ENCODE measurements around the gene TMEM231. TPM values are rescaled to one million over a fixed set of nuclear protein-coding genes. Genes with fewer than 3 reads are reported as not detected.

TMEM231 gene
- total and polyA plus RNA-seq, 9 of the 15 experiments (the other 6 are each of a cell fraction or from before 2014, with no cell fraction given), result 1.6 to 27.6 (median 9.1) TPM

DNA sequence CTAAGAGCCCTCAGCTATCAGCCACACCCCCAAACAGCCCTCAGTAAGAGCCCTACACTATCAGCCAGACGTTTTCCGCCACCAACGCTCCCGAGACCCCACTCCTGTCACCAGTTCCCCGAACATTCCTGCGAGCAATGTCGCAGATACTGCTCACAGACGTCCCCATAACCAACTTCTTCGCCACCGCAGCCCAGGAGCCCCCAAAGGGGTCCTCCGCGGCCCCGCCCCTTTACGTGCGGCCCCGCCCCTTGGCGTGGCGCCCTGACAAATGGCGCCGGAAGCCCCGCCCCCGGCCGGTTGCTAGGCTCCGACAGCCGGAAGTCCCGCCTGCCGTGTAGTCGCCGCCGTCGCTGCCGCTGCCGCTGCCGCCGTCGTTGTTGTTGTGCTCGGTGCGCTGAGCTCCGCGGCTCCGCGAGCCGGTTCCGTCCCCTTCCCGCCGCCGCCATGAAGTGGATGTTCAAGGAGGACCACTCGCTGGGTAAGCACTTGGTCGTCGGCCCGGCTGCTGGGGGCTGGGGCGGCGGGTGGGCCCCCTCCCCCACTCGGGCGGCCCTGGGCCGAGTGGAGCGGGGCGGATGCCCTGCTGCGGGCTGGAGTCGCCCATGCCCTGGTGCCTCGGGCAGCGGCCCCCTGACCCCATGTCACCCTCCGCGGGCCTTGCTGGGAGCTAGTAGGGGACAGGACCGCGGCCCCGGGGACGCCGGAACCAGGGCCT, 10.1 kb upstream of the TMEM231 start, which contains the start of gene GABARAPL2 (continued):
- TF ChIP-seq TCFL5 (CRISPR knock-in tag; conservative IDR thresholded peaks at IDR 0.05) (no peak), PYGO2 (tag; IDR thresholded peaks at IDR 0.05) (no peak), CC2D1A (IDR thresholded peaks at IDR 0.05) (0 out of 2 replicates have a peak, but pooled peaks have one; percentile 50), KDM2B (CRISPR knock-in tag; IDR thresholded peaks at IDR 0.05) (peak; percentile 80; the same call in 1 of the 2 replicates), FOXP1 (CRISPR knock-in tag; IDR thresholded peaks at IDR 0.05) (0 out of 2 replicates have a peak, but pooled peaks have one; percentile 21), SIN3B (IDR thresholded peaks at IDR 0.05; ENCODE audit: low read depth) (0 out of 2 replicates have a peak, but pooled peaks have one; percentile 51), ELF2 (CRISPR knock-in tag; IDR thresholded peaks at IDR 0.05) (no peak), SIN3A (IDR thresholded peaks at IDR 0.05; ENCODE audit: borderline replicate concordance in 2 of 2, control insufficient read depth in 1 of 2, low read depth in 2 of 2, low read length in 2 of 2) (peak in 1 of 2 experiments; percentile 28; a peak in 2 of 4 replicates), SAFB (IDR thresholded peaks at IDR 0.05; ENCODE audit: borderline replicate concordance, low read depth, low read length) (no peak), SPI1 (IDR thresholded peaks at IDR 0.05; ENCODE audit: borderline replicate concordance, low read depth, low read length) (0 out of 2 replicates have a peak, but pooled peaks have one; percentile 38), RBM15 (IDR thresholded peaks at IDR 0.05; ENCODE audit: insufficient read depth, low read length) (no peak), SRF (CRISPR knock-in tag; IDR thresholded peaks at IDR 0.05) (0 out of 4 replicates have a peak, but pooled peaks of 1 of the 2 experiments have one; percentile 23), LEF1 (IDR thresholded peaks at IDR 0.05) (no peak; the same call in 1 of the 2 replicates), EP400 (IDR thresholded peaks at IDR 0.05) (peak; percentile 42; the same call in 1 of the 2 replicates), PML (IDR thresholded peaks at IDR 0.05; ENCODE audit: low read length) (peak; percentile 22; the same call in 1 of the 2 replicates), ZNF311 (CRISPR knock-in tag; IDR thresholded peaks at IDR 0.05) (no peak)
- TF ChIP-seq, protein P1, sequence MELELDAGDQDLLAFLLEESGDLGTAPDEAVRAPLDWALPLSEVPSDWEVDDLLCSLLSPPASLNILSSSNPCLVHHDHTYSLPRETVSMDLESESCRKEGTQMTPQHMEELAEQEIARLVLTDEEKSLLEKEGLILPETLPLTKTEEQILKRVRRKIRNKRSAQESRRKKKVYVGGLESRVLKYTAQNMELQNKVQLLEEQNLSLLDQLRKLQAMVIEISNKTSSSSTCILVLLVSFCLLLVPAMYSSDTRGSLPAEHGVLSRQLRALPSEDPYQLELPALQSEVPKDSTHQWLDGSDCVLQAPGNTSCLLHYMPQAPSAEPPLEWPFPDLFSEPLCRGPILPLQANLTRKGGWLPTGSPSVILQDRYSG (tag; conservative IDR thresholded peaks at IDR 0.05; ENCODE audit: low read depth), result no peak
- TF ChIP-seq, protein P2, sequence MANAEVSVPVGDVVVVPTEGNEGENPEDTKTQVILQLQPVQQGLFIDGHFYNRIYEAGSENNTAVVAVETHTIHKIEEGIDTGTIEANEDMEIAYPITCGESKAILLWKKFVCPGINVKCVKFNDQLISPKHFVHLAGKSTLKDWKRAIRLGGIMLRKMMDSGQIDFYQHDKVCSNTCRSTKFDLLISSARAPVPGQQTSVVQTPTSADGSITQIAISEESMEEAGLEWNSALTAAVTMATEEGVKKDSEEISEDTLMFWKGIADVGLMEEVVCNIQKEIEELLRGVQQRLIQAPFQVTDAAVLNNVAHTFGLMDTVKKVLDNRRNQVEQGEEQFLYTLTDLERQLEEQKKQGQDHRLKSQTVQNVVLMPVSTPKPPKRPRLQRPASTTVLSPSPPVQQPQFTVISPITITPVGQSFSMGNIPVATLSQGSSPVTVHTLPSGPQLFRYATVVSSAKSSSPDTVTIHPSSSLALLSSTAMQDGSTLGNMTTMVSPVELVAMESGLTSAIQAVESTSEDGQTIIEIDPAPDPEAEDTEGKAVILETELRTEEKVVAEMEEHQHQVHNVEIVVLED (CRISPR knock-in tag; IDR thresholded peaks at IDR 0.05), result peak; percentile 60
- TF ChIP-seq, protein P3, sequence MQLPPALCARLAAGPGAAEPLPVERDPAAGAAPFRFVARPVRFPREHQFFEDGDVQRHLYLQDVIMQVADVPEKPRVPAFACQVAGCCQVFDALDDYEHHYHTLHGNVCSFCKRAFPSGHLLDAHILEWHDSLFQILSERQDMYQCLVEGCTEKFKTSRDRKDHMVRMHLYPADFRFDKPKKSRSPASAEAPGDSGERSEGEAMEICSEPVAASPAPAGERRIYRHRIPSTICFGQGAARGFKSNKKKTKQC (CRISPR knock-in tag; IDR thresholded peaks at IDR 0.05), result 0 out of 2 replicates have a peak, but pooled peaks have one; percentile 8
- TF ChIP-seq, protein P4, sequence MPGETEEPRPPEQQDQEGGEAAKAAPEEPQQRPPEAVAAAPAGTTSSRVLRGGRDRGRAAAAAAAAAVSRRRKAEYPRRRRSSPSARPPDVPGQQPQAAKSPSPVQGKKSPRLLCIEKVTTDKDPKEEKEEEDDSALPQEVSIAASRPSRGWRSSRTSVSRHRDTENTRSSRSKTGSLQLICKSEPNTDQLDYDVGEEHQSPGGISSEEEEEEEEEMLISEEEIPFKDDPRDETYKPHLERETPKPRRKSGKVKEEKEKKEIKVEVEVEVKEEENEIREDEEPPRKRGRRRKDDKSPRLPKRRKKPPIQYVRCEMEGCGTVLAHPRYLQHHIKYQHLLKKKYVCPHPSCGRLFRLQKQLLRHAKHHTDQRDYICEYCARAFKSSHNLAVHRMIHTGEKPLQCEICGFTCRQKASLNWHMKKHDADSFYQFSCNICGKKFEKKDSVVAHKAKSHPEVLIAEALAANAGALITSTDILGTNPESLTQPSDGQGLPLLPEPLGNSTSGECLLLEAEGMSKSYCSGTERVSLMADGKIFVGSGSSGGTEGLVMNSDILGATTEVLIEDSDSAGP (CRISPR knock-in tag; IDR thresholded peaks at IDR 0.05), result no peak
- TF ChIP-seq, protein P5, sequence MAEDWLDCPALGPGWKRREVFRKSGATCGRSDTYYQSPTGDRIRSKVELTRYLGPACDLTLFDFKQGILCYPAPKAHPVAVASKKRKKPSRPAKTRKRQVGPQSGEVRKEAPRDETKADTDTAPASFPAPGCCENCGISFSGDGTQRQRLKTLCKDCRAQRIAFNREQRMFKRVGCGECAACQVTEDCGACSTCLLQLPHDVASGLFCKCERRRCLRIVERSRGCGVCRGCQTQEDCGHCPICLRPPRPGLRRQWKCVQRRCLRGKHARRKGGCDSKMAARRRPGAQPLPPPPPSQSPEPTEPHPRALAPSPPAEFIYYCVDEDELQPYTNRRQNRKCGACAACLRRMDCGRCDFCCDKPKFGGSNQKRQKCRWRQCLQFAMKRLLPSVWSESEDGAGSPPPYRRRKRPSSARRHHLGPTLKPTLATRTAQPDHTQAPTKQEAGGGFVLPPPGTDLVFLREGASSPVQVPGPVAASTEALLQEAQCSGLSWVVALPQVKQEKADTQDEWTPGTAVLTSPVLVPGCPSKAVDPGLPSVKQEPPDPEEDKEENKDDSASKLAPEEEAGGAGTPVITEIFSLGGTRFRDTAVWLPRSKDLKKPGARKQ (CRISPR knock-in tag; IDR thresholded peaks at IDR 0.05), result no peak
